ENCODE measurements around the gene INSIG1. TPM values are rescaled to one million over a fixed set of nuclear protein-coding genes. Genes with fewer than 3 reads are reported as not detected.

INSIG1 gene
- total RNA-seq, 1 donor from 2014 or later = 90.7 TPM

DNA sequence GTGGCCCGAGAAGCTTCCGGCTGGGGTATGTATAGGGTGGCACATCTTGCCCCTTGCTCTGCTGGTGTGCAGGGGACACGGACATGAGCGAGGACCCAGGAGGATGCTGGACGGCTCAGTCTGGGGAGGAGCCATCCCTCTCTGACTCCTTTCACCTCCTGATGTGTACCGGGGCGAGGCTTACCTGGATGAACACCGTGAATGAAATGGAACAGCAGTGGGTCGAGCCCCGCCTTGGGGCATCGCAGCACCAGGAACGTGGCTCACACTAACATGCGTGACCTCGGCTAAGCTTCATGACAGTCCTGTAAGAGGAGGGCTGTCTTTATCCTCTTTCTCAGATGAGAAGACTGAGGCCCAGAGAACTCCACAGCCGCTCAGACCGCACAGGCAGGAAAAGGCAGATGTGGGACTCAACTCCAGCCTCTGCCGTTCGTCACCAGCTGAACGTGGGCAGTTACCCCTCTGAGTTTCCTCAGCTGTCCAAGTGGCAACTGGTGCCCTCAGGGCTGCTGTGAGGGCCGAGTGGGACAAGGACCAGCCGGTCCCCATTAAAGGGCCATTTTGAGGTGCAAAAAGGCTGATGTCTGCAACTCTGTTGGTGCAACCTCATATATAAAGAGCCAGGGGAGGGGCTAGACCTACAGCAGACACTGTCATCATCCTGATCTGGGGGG lies 54.5 kb downstream of the INSIG1 start:
- Histone ChIP-seq H3K4me3 (no peak overlapping the region), H3K27ac (no peak overlapping the region), H3K4me1 (no peaks in the 10 kb centered on the region), H3K27me3 (peaks cover 18% of the 10 kb centered on the region), H3K9me3 (no peaks in the 10 kb centered on the region), H3K36me3 (no peaks in the 10 kb centered on the region)
- ATAC-seq (no peak), DNase-seq (peak; percentile 53)
- TF ChIP-seq, protein P1, sequence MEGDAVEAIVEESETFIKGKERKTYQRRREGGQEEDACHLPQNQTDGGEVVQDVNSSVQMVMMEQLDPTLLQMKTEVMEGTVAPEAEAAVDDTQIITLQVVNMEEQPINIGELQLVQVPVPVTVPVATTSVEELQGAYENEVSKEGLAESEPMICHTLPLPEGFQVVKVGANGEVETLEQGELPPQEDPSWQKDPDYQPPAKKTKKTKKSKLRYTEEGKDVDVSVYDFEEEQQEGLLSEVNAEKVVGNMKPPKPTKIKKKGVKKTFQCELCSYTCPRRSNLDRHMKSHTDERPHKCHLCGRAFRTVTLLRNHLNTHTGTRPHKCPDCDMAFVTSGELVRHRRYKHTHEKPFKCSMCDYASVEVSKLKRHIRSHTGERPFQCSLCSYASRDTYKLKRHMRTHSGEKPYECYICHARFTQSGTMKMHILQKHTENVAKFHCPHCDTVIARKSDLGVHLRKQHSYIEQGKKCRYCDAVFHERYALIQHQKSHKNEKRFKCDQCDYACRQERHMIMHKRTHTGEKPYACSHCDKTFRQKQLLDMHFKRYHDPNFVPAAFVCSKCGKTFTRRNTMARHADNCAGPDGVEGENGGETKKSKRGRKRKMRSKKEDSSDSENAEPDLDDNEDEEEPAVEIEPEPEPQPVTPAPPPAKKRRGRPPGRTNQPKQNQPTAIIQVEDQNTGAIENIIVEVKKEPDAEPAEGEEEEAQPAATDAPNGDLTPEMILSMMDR (IDR thresholded peaks at IDR 0.05) = no peak
- intact Hi-C loops (cut with DNase I) = no loop called here

DNA sequence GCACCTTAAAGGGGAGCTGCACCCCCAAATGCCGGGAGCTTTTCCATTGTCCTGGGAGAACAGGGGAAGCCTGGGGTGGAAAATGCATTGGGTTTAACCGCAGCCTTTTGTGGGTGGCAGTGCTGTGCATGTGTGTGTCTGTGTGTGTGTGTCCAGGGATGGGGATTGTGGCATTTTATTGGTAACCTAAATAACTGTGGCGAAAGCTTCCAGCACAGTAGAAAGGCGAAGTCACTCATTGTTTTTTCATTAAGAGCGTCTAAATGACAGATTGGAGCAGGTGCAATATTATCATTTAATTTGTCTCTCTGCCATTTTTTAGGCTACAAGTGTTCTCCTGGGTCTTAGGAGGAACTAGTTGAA lies 55.1 kb downstream of the INSIG1 start:
- Histone ChIP-seq H3K27ac (no peak overlapping the region), H3K4me3 (no peak overlapping the region), H3K9me3 (no peaks in the 10 kb centered on the region), H3K4me1 (no peaks in the 10 kb centered on the region), H3K27me3 (peaks cover 23% of the 10 kb centered on the region), H3K36me3 (no peaks in the 10 kb centered on the region)
- TF ChIP-seq, protein P1 (IDR thresholded peaks at IDR 0.05) = no peak
- ATAC-seq (no peak), DNase-seq (no peak)
- intact Hi-C loops (cut with DNase I) = no loop called here

DNA sequence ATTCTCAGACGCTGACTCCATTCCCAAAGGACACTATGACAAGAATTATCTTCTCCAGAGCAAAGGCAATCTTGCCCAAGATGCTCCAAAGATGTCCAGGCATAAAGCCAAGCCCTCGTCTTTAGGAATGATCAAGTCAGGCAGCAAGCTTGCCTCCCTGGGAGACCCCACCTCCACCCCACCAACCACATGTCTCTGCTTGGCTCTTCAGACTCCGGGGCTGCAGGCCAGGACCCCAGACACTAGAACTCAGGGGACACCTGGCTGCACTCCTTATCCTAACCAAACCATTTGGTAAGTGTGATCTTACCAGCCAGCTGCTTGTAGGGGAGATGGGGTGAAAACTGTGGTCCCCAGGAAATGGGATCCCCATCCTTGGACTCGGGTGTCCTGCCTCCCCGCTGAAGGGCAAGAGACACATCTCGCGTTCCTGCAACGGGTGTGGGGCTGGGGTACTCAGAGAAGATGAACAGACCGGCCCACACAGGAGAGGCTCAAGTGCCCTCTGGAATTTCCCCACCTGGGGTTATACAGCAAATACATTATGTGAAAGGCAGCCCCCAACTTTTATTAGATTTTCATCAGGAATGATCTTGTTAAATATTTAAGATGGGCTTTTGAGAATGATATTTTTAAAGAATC lies 55.7 kb downstream of the INSIG1 start:
- Histone ChIP-seq H3K9me3 (no peaks in the 10 kb centered on the region), H3K27me3 (peaks cover 29% of the 10 kb centered on the region), H3K4me1 (no peaks in the 10 kb centered on the region), H3K36me3 (no peaks in the 10 kb centered on the region), H3K27ac (no peak overlapping the region), H3K4me3 (no peak overlapping the region)
- TF ChIP-seq, protein P1 (IDR thresholded peaks at IDR 0.05) = no peak
- ATAC-seq (no peak), DNase-seq (peak; percentile 40)
- intact Hi-C loops (cut with DNase I) = no loop called here

DNA sequence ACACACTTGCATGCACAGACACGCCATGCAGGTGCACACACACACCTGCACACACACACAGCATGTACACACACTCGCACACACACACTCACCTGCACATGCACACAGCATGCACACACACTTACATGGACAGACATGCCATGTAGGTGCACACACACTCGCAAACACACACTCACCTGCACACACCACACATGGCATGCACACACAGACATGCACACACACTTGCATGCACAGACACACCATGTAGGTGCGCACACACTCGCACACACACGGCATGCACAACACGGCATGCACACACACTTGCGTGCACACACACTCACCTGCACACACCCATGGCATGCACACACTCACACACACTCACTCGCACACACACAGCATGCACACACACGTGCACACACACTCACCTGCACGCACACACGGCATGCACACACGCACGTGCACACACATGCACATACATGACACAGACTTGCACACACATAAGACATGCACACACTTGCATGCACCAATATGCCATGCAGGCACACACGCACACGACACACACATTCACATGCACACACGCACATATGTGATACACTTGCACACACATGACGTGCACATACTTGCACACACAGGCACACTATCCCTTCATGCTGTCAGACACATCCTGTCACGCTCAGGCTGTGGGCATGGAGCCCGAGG lies 56.8 kb downstream of the INSIG1 start:
- TF ChIP-seq, protein P1 (IDR thresholded peaks at IDR 0.05) = no peak
- Histone ChIP-seq H3K27ac (no peak overlapping the region), H3K4me3 (no peak overlapping the region), H3K27me3 (peaks cover 35% of the 10 kb centered on the region), H3K36me3 (no peaks in the 10 kb centered on the region), H3K4me1 (no peaks in the 10 kb centered on the region), H3K9me3 (no peaks in the 10 kb centered on the region)
- intact Hi-C loops (cut with DNase I) = no loop called here
- no peak for ATAC-seq
- peak; percentile 39 for DNase-seq

DNA sequence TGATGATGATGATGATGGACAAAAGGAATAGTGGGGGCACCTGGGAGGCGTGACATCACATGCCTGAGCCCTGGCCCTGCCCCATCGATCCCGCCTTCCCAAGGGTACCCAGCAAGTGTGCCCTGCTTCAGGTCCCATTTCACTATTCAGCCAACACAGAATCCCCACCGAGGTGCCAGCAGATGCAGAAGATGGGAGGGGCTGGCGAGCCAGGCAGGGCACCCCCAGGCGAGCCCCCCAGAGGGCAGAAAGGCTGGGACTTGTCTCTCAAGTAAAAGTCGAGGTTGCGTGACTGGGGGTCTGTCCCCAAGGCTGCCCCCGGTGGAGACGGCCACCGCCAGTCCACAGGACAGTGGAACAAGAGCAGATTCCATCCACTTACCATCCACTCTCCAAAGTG lies 57.5 kb downstream of the INSIG1 start:
- peaks cover 41% of the 10 kb centered on the region for H3K27me3 ChIP-seq
- H3K4me1 ChIP-seq = no peaks in the 10 kb centered on the region
- no peaks in the 10 kb centered on the region for H3K36me3 ChIP-seq
- peak; percentile 38 for DNase-seq
- H3K27ac ChIP-seq = no peak overlapping the region
- no peak for ATAC-seq
- no peak overlapping the region for H3K4me3 ChIP-seq
- intact Hi-C loops (cut with DNase I) = no loop called here
- TF ChIP-seq, protein P1 (IDR thresholded peaks at IDR 0.05) = no peak
- no peaks in the 10 kb centered on the region for H3K9me3 ChIP-seq

Data from upper lobe of right lung (tissue), 1 donor.